HepG2 (cell line): Measurements from ENCODE around the gene MYCBP2. TPM values are rescaled to one million over a fixed set of nuclear protein-coding genes. Genes with fewer than 3 reads are reported as not detected.

ENCODE experiments used
- ATAC-seq: fragments of 200-7000 bp; cut with Tn5 transposase; 3 replicates; pipeline ENCODE4 v1.9.1; 2020; ENCODE audit warnings: mild to moderate bottlenecking, moderate library complexity
- BruUV-seq: library from RNA; stranded (reverse); fragments of 400-500 nt; replicated peaks from 2 replicates; lab custom pipeline; 2021; lab: Mats Ljungman, UMichigan
- CTCF ChIA-PET: fragments of 300-600 bp; formaldehyde crosslinking; extraction: SDS; loops from one replicate; lab custom pipeline; 2021; ENCODE audit warnings: low total read pairs, inconsistent platforms, low intra/inter-chr PET ratio; lab: Yijun Ruan, JAX
- POLR2A ChIA-PET: fragments of 350-600 bp; sonication (Branson Sonifier 250); formaldehyde crosslinking; loops from one replicate; lab custom pipeline; 2020; ENCODE audit warnings: antibody characterized with exemption, inconsistent platforms; lab: Yijun Ruan, JAX
- DNase-seq: peaks from one replicate; pipeline ENCODE4 v3.0.0-alpha.2; 2015; ENCODE audit warnings: low spot score
- FAIRE-seq: peaks from 3 replicates; lab custom pipeline; 2011; peaks lifted over from hg19 to GRCh38; lab: Jason Lieb, UNC
- H2AFZ ChIP-seq: one replicate; pipeline ENCODE4 v1.6.1; 2011; ENCODE audit warnings: low read length, inconsistent platforms
- H3K27ac ChIP-seq: fragments of 300-600 bp; 3 replicates; pipeline ENCODE4 v1.8.0; 2011; ENCODE audit warnings: mixed run types, mild to moderate bottlenecking, mixed read lengths, low read length, inconsistent platforms; ENCODE audit not compliant: insufficient read depth; ENCODE audit errors: extremely low read length
- H3K27me3 ChIP-seq, 2 experiments: fragments of 200-600 bp in 1 of 2; 2 replicates in 1 of 2; 3 replicates in 1 of 2; pipeline versions ENCODE4 v1.6.0 to v1.8.0; 2011; ENCODE audit warnings: low read length in 2 of 2, mild to moderate bottlenecking in 2 of 2, moderate library complexity in 2 of 2, inconsistent platforms in 1 of 2; ENCODE audit not compliant: insufficient read depth in 2 of 2, control insufficient read depth in 1 of 2
- H3K36me3 ChIP-seq, 2 experiments: fragments of 200-600 bp in 1 of 2; replicated peaks in 1 of 2; 2 replicates in 1 of 2; 3 replicates in 1 of 2; pipeline versions ENCODE4 v1.5.1 to v1.8.0; 2011; ENCODE audit warnings: low read length in 2 of 2, inconsistent platforms in 1 of 2; ENCODE audit not compliant: insufficient read depth in 2 of 2, control insufficient read depth in 1 of 2
- H3K4me1 ChIP-seq: 2 replicates; pipeline ENCODE4 v1.5.1; 2012; ENCODE audit warnings: low read length, inconsistent platforms; ENCODE audit not compliant: insufficient read depth
- H3K4me2 ChIP-seq: 2 replicates; pipeline ENCODE4 v1.6.0; 2011; ENCODE audit warnings: low read depth, low read length, inconsistent platforms
- H3K4me3 ChIP-seq, 3 experiments: fragments of 200-600 bp in 1 of 3; sonication (generic), shearing (Covaris generic) in 1 of 3; replicated peaks in 1 of 3; 2 replicates each; pipeline ENCODE4 v1.5.1; 2011 to 2016; ENCODE audit warnings: low read length in 3 of 3, inconsistent platforms in 2 of 3, low read depth in 2 of 3, mild to moderate bottlenecking in 2 of 3, control low read depth in 1 of 3, mixed read lengths in 1 of 3; ENCODE audit not compliant: insufficient read depth in 1 of 3
- H3K79me2 ChIP-seq: one replicate; pipeline ENCODE4 v1.6.1; 2011; ENCODE audit warnings: low read length, inconsistent platforms; ENCODE audit not compliant: insufficient read depth
- H3K9ac ChIP-seq: 2 replicates; pipeline ENCODE4 v1.6.0; 2011; ENCODE audit warnings: mild to moderate bottlenecking, low read depth, low read length, inconsistent platforms; ENCODE audit not compliant: insufficient read depth
- H3K9me3 ChIP-seq: 2 replicates; pipeline ENCODE4 v1.5.1; 2012; ENCODE audit warnings: mild to moderate bottlenecking, low read length
- H4K20me1 ChIP-seq: 2 replicates; pipeline ENCODE4 v1.6.0; 2011; ENCODE audit warnings: inconsistent platforms, mild to moderate bottlenecking, low read length, moderate library complexity; ENCODE audit not compliant: insufficient read depth
- CENPX ChIP-seq: sonication (generic); formaldehyde crosslinking; IDR thresholded peaks from 2 replicates; pipeline ENCODE4 v1.9.0; 2021; ENCODE audit warnings: mild to moderate bottlenecking, missing genetic modification reagents, moderate library complexity
- EP300 ChIP-seq, 3 experiments: sonication (generic) in 1 of 3; formaldehyde crosslinking in 1 of 3; IDR thresholded peaks; 2 replicates each; pipeline versions ENCODE4 v1.5.1 to v1.6.1; 2011 to 2020; ENCODE audit warnings: low read depth in 2 of 3, low read length in 2 of 3, borderline replicate concordance in 1 of 3, improper control_type of control experiment in 1 of 3, mild to moderate bottlenecking in 1 of 3, missing genetic modification reagents in 1 of 3, moderate library complexity in 1 of 3
- GFI1 ChIP-seq: sonication (generic); formaldehyde crosslinking; IDR thresholded peaks from 2 replicates; pipeline ENCODE4 v1.5.0; 2020; ENCODE audit warnings: missing genetic modification reagents, mild to moderate bottlenecking, borderline replicate concordance
- GMEB1 ChIP-seq: sonication (generic); formaldehyde crosslinking; IDR thresholded peaks from 2 replicates; pipeline ENCODE4 v1.5.1; 2020; ENCODE audit warnings: missing genetic modification reagents, mild to moderate bottlenecking, borderline replicate concordance
- KDM5A ChIP-seq: fragments of 200-600 bp; sonication (generic); IDR thresholded peaks from 2 replicates; pipeline ENCODE4 v1.7.0; 2018; ENCODE audit warnings: antibody characterized with exemption, mild to moderate bottlenecking, low read length, borderline replicate concordance
- PHF21A ChIP-seq: sonication (generic); formaldehyde crosslinking; IDR thresholded peaks from 2 replicates; pipeline ENCODE4 v1.5.0; 2020; ENCODE audit warnings: mild to moderate bottlenecking, missing genetic modification reagents
- TFAP4 ChIP-seq: sonication (generic); IDR thresholded peaks from 2 replicates; pipeline ENCODE4 v1.6.1; 2016; ENCODE audit warnings: low read depth, borderline replicate concordance
- ZNF253 ChIP-seq: sonication (generic); formaldehyde crosslinking; IDR thresholded peaks from 2 replicates; pipeline ENCODE4 v1.8.0; 2022; ENCODE audit warnings: mild to moderate bottlenecking, missing genetic modification reagents, borderline replicate concordance
- ZNF326 ChIP-seq: sonication (generic); formaldehyde crosslinking; IDR thresholded peaks from 2 replicates; pipeline ENCODE4 v1.4.0; 2020; ENCODE audit warnings: missing genetic modification reagents, borderline replicate concordance
- WGBS: methylation state at CpG from one replicate; pipeline ENCODE4 v1.1.6; 2017; ENCODE audit warnings: low lambda C conversion rate; 5-methylcytosine and 5-hydroxymethylcytosine counted together
- in situ Hi-C: cut with HindIII; loops from 2 replicates; pipeline ENCODE4 v1.10.0; 2017; ENCODE audit warnings: low pct_unique_long_range_greater_than_20kb; ENCODE audit not compliant: extremely low pct_ligation_motif_present
- intact Hi-C: fragments of 100-400 bp; cut with micrococcal nuclease; formaldehyde crosslinking; loops from one replicate; pipeline ENCODE4 v1.10.0; 2022; ENCODE audit not compliant: unreplicated experiment
- polyA plus RNA-seq, 8 experiments: library from polyadenylated mRNA; depleted of rRNA in 3 of 8; stranded (reverse) in 7 of 8; unstranded in 1 of 8; fragments of >200 nt; fragmentation: Illumina TruSeq in 4 of 8; extraction: Trizol in 4 of 8; gene quantifications; 2 replicates each; pipeline versions ENCODE4 v1.2.1 to v1.2.3, GENCODE V29; 2011 to 2016; ENCODE audit warnings: low read depth in 4 of 8, missing spikeins in 1 of 8, mixed read lengths in 1 of 8; ENCODE audit not compliant: insufficient read depth in 1 of 8
- total RNA-seq, 5 experiments: library from RNA; depleted of rRNA; stranded (reverse); fragments of >200 nt; fragmentation: Illumina TruSeq; extraction: Trizol; gene quantifications; 2 replicates each; pipeline ENCODE4 v1.2.3, GENCODE V29; 2016; ENCODE audit warnings: low read depth in 1 of 5
- TF ChIP-seq, protein P1 (sequence below): sonication (generic); formaldehyde crosslinking; conservative IDR thresholded peaks from 2 replicates; pipeline ENCODE4 v1.4.0; 2020; ENCODE audit warnings: missing genetic modification reagents
- TF ChIP-seq, protein P2 (sequence below): sonication (generic); formaldehyde crosslinking; IDR thresholded peaks from 2 replicates; pipeline ENCODE4; 2020; ENCODE audit warnings: missing genetic modification reagents, mild to moderate bottlenecking, borderline replicate concordance

The MYCBP2 gene
- total and polyA plus RNA-seq, 2 of the 13 experiments (the other 11 are each of a cell fraction or from before 2014, with no cell fraction given): 16.3 to 35.3 TPM

GRCh38 chr13:77048681-77049080 is 278.2 kb downstream of the MYCBP2 start (continued):
- TF ChIP-seq, protein P1, sequence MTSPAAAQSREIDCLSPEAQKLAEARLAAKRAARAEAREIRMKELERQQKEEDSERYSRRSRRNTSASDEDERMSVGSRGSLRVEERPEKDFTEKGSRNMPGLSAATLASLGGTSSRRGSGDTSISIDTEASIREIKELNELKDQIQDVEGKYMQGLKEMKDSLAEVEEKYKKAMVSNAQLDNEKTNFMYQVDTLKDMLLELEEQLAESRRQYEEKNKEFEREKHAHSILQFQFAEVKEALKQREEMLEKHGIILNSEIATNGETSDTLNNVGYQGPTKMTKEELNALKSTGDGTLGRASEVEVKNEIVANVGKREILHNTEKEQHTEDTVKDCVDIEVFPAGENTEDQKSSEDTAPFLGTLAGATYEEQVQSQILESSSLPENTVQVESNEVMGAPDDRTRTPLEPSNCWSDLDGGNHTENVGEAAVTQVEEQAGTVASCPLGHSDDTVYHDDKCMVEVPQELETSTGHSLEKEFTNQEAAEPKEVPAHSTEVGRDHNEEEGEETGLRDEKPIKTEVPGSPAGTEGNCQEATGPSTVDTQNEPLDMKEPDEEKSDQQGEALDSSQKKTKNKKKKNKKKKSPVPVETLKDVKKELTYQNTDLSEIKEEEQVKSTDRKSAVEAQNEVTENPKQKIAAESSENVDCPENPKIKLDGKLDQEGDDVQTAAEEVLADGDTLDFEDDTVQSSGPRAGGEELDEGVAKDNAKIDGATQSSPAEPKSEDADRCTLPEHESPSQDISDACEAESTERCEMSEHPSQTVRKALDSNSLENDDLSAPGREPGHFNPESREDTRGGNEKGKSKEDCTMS (CRISPR knock-in tag): no peak
- no peak for TF ChIP-seq EP300 (IDR thresholded peaks at IDR 0.05; ENCODE audit: low read depth in 2 of 2, low read length in 2 of 2)
- TF ChIP-seq EP300 (CRISPR knock-in tag; IDR thresholded peaks at IDR 0.05; ENCODE audit: borderline replicate concordance): no peak
- TF ChIP-seq ZNF326 (CRISPR knock-in tag): no peak

GRCh38 chr13:77047649-77048343 is 279.1 kb downstream of the MYCBP2 start:
- ChIA-PET POLR2A (no interaction called here), CTCF (no interaction called here)
- Histone ChIP-seq H3K4me2 (no peak overlapping the region), H3K9ac (no peak overlapping the region), H3K4me1 (no peaks in the 10 kb centered on the region), H3K79me2 (no peaks in the 10 kb centered on the region), H3K27ac (no peak overlapping the region), H3K9me3 (no peaks in the 10 kb centered on the region), H4K20me1 (no peaks in the 10 kb centered on the region), H3K4me3 (no peak overlapping the region), H3K27me3 (no peaks in the 10 kb centered on the region), H3K36me3 (peaks cover 2 to 16% of the 10 kb centered on the region in 2 experiments; a peak in 4 of 5 replicates), H2AFZ (no peak overlapping the region)
- in situ Hi-C loops: no loop called here
- FAIRE-seq (no peak), DNase-seq (no peak), ATAC-seq (no peak)
- WGBS: 96% methylated on average over 5 of the region's 8 CpGs
- BruUV-seq: no TSS peak
- intact Hi-C loops: no loop called here
- TF ChIP-seq KDM5A (no peak), CENPX (no peak), GFI1 (CRISPR knock-in tag) (no peak), PHF21A (CRISPR knock-in tag) (no peak), ZNF253 (CRISPR knock-in tag) (no peak), TFAP4 (no peak), GMEB1 (no peak)
- TF ChIP-seq, protein P2, sequence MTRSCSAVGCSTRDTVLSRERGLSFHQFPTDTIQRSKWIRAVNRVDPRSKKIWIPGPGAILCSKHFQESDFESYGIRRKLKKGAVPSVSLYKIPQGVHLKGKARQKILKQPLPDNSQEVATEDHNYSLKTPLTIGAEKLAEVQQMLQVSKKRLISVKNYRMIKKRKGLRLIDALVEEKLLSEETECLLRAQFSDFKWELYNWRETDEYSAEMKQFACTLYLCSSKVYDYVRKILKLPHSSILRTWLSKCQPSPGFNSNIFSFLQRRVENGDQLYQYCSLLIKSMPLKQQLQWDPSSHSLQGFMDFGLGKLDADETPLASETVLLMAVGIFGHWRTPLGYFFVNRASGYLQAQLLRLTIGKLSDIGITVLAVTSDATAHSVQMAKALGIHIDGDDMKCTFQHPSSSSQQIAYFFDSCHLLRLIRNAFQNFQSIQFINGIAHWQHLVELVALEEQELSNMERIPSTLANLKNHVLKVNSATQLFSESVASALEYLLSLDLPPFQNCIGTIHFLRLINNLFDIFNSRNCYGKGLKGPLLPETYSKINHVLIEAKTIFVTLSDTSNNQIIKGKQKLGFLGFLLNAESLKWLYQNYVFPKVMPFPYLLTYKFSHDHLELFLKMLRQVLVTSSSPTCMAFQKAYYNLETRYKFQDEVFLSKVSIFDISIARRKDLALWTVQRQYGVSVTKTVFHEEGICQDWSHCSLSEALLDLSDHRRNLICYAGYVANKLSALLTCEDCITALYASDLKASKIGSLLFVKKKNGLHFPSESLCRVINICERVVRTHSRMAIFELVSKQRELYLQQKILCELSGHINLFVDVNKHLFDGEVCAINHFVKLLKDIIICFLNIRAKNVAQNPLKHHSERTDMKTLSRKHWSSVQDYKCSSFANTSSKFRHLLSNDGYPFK (CRISPR knock-in tag): no peak
